Neuronal stem cell (in vitro differentiated cells): ENCODE results near the gene GBE1.
A peak's percentile ranks its signal among the peaks of the same experiment; 100 is the strongest.

Experiments
- DNase-seq: peaks from one replicate; pipeline ENCODE4 v3.0.0-alpha.2; 2013; ENCODE audit warnings: low spot score
- H2AFZ ChIP-seq: one replicate; pipeline ENCODE4 v1.6.1; 2013; ENCODE audit warnings: mild to moderate bottlenecking, low read length, inconsistent platforms
- H2AK5ac ChIP-seq: 2 replicates; pipeline ENCODE4 v1.6.1; 2013; ENCODE audit warnings: low read depth, mild to moderate bottlenecking, inconsistent platforms, low read length, moderate library complexity, mixed read lengths
- H2BK120ac ChIP-seq: 2 replicates; pipeline ENCODE4 v1.6.1; 2013; ENCODE audit warnings: low read depth, mild to moderate bottlenecking, inconsistent platforms, low read length, moderate library complexity, mixed read lengths
- H2BK12ac ChIP-seq: one replicate; pipeline ENCODE4 v1.6.1; 2013; ENCODE audit warnings: low read length, inconsistent platforms
- H2BK15ac ChIP-seq: 2 replicates; pipeline ENCODE4 v1.6.1; 2013; ENCODE audit warnings: mild to moderate bottlenecking, low read length, inconsistent platforms, mixed read lengths
- H2BK5ac ChIP-seq: one replicate; pipeline ENCODE4 v1.6.1; 2013; ENCODE audit warnings: inconsistent platforms, mild to moderate bottlenecking, low read length, moderate library complexity
- H3K14ac ChIP-seq: one replicate; pipeline ENCODE4 v1.6.1; 2013; ENCODE audit warnings: low read length, inconsistent platforms
- H3K18ac ChIP-seq: 2 replicates; pipeline ENCODE4 v1.6.1; 2013; ENCODE audit warnings: low read length, inconsistent platforms
- H3K23ac ChIP-seq: 2 replicates; pipeline ENCODE4 v1.6.1; 2013; ENCODE audit warnings: low read depth, mild to moderate bottlenecking, mixed read lengths, low read length, inconsistent platforms; ENCODE audit not compliant: poor library complexity
- H3K27ac ChIP-seq: replicated peaks from 3 replicates; pipeline ENCODE4 v1.5.1; 2013; ENCODE audit warnings: low read length, inconsistent platforms
- H3K27me3 ChIP-seq, 3 experiments: 2 replicates each; pipeline ENCODE4 v1.6.1; 2013; ENCODE audit warnings: low read length in 3 of 3, mild to moderate bottlenecking in 2 of 3, inconsistent platforms in 1 of 3, low read depth in 1 of 3, mixed read lengths in 1 of 3, moderate library complexity in 1 of 3; ENCODE audit not compliant: control insufficient read depth in 3 of 3, insufficient read depth in 3 of 3
- H3K36me3 ChIP-seq, 2 donors: replicated peaks in 1 of 2; 2 replicates each; pipeline ENCODE4 v1.6.1; 2013; ENCODE audit warnings: low read length in 2 of 2; ENCODE audit not compliant: control insufficient read depth in 2 of 2, insufficient read depth in 2 of 2
- H3K4ac ChIP-seq: 2 replicates; pipeline ENCODE4 v1.6.1; 2013; ENCODE audit warnings: inconsistent platforms, mild to moderate bottlenecking, low read length, moderate library complexity
- H3K4me1 ChIP-seq, 2 donors: 1 replicate in 1 of 2; 2 replicates in 1 of 2; pipeline ENCODE4 v1.6.1; 2013; ENCODE audit warnings: low read length in 2 of 2, low read depth in 1 of 2; ENCODE audit not compliant: control insufficient read depth in 2 of 2, insufficient read depth in 1 of 2
- H3K4me2 ChIP-seq: one replicate; pipeline ENCODE4 v1.6.1; 2013; ENCODE audit warnings: mild to moderate bottlenecking, low read length, inconsistent platforms; ENCODE audit not compliant: insufficient read depth, poor library complexity, severe bottlenecking
- H3K4me3 ChIP-seq, 2 donors: 2 replicates each; pipeline ENCODE4 v1.5.1; 2013; ENCODE audit warnings: low read length in 2 of 2, mild to moderate bottlenecking in 2 of 2, inconsistent platforms in 1 of 2, moderate library complexity in 1 of 2
- H3K79me1 ChIP-seq: one replicate; pipeline ENCODE4 v1.6.1; 2013; ENCODE audit warnings: low read depth, mild to moderate bottlenecking, inconsistent platforms, low read length, moderate library complexity
- H3K9ac ChIP-seq: one replicate; pipeline ENCODE4 v1.6.1; 2013; ENCODE audit warnings: mild to moderate bottlenecking, low read depth, low read length, inconsistent platforms; ENCODE audit not compliant: poor library complexity
- H3K9me3 ChIP-seq, 2 donors: replicated peaks in 1 of 2; 2 replicates each; pipeline versions ENCODE3 to v1.6.1; 2013; ENCODE audit warnings: low read length in 2 of 2, mild to moderate bottlenecking in 2 of 2, inconsistent platforms in 1 of 2, low read depth in 1 of 2, mixed read lengths in 1 of 2, moderate library complexity in 1 of 2; ENCODE audit not compliant: control insufficient read depth in 2 of 2, insufficient read depth in 1 of 2
- H4K8ac ChIP-seq: one replicate; pipeline ENCODE4 v1.6.1; 2013; ENCODE audit warnings: low read depth, mild to moderate bottlenecking, inconsistent platforms, low read length, moderate library complexity
- H4K91ac ChIP-seq: one replicate; pipeline ENCODE4 v1.6.1; 2013; ENCODE audit warnings: low read length, low read depth, mild to moderate bottlenecking, inconsistent platforms; ENCODE audit not compliant: poor library complexity
- WGBS, 2 donors: extraction: QIAGEN DNeasy Blood & Tissue Kit; methylation state at CpG; one replicate each; pipeline ENCODE4 v1.1.7; 2013; ENCODE audit warnings: missing lambda C conversion rate in 2 of 2, mixed read lengths in 1 of 2; ENCODE audit not compliant: insufficient read length in 2 of 2, insufficient replicate concordance in 1 of 2; ENCODE audit errors: extremely low coverage in 2 of 2; 5-methylcytosine and 5-hydroxymethylcytosine counted together

The GBE1 gene

DNA sequence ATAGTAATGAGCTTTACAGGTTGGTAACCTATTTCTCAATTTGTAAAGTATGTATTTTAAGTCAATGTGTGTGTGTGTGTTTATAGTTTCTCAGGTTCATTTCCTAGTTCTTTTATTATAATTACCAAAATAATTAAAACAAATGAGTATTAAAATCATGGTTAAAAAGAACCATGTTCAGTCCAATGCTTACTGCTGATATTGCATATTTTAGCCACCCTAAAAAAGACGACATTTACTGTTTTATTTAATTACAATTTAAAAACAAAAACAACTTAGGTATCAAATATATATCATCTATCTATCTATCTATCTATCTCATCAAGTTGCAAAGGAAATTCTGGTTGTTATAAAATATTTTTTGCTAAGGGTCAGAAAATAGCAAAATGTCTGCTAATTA, 203.3 kb downstream of the GBE1 start:
- Histone ChIP-seq H2BK12ac (no peak overlapping the region), H2BK120ac (no peak overlapping the region), H3K18ac (no peak overlapping the region), H2AFZ (no peak overlapping the region), H3K27me3 (no peaks in the 10 kb centered on the region), H3K9me3 (no peaks in the 10 kb centered on the region), H3K14ac (no peak overlapping the region), H3K9ac (no peak overlapping the region), H3K4me2 (no peak overlapping the region), H3K79me1 (no peaks in the 10 kb centered on the region), H3K36me3 (no peaks in the 10 kb centered on the region), H3K4me3 (no peak overlapping the region), H2AK5ac (no peak overlapping the region), H3K4ac (no peak overlapping the region), H2BK5ac (no peak overlapping the region), H4K8ac (no peak overlapping the region), H3K4me1 (peaks cover 0 to 2% of the 10 kb centered on the region in 2 donors), H4K91ac (no peak overlapping the region), H3K27ac (no peak overlapping the region), H3K23ac (no peak overlapping the region), H2BK15ac (no peak overlapping the region)
- WGBS, 2 donors: no CpG with 5 or more reads among the region's 1 CpG
- no peak for DNase-seq

DNA sequence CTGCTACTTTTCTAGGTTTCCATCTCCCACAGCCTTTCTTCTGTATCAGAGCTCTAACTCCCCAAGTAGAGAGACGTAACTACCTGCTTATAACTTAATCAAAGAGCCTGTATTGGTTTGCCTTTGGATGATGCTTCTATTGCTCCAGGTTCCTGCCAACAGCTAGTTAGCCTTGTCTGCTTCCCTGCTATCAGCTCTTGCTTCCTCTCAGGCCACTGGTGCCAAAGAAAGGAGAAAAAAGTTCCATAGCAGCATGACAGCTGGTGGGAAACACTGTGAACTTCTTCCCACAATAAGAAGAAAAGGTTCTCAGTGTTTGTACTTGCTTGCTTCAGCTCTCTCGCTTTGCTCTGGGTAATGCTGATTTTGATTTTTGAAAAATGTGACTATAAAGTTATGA, 206.6 kb downstream of the GBE1 start:
- Histone ChIP-seq H3K27me3 (no peaks in the 10 kb centered on the region), H3K4me2 (no peak overlapping the region), H3K79me1 (no peaks in the 10 kb centered on the region), H3K4me1 (peaks cover 0 to 2% of the 10 kb centered on the region in 2 donors), H3K14ac (no peak overlapping the region), H4K91ac (no peak overlapping the region), H3K18ac (no peak overlapping the region), H3K36me3 (no peaks in the 10 kb centered on the region), H3K4ac (no peak overlapping the region), H2AFZ (peak overlapping the region; percentile 39), H2AK5ac (no peak overlapping the region), H2BK120ac (no peak overlapping the region), H2BK15ac (no peak overlapping the region), H2BK12ac (no peak overlapping the region), H3K27ac (no peak overlapping the region), H3K9ac (no peak overlapping the region), H2BK5ac (no peak overlapping the region), H3K23ac (no peak overlapping the region), H3K9me3 (no peaks in the 10 kb centered on the region), H4K8ac (no peak overlapping the region), H3K4me3 (no peak overlapping the region)
- DNase-seq: no peak
- no CpG with 5 or more reads among the region's 2 CpGs for WGBS, 2 donors

DNA sequence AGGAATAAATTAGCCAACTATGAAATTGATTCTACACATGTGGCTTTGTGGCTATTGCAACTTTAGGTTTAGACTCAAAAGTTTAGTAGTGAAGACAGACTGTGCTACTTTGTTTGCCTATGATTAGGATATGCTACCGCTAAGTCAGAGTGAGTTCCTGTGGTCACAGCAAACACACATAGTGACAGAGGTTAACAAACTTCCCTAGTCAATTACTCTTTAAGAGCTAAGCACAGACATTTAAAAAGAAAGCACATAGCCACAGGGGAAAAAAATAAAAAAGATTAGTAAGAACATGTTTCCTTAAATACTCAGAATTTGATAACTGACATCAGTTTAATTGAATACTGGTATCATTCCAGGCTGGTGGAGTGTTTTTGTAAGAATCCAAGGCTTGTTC, 207.1 kb downstream of the GBE1 start:
- Histone ChIP-seq H3K36me3 (no peaks in the 10 kb centered on the region), H3K9ac (no peak overlapping the region), H3K4me2 (no peak overlapping the region), H3K18ac (no peak overlapping the region), H2BK5ac (no peak overlapping the region), H3K27me3 (no peaks in the 10 kb centered on the region), H3K27ac (no peak overlapping the region), H3K79me1 (no peaks in the 10 kb centered on the region), H2BK12ac (no peak overlapping the region), H4K8ac (no peak overlapping the region), H4K91ac (no peak overlapping the region), H3K4me1 (peaks cover 0 to 2% of the 10 kb centered on the region in 2 donors), H2AK5ac (no peak overlapping the region), H3K4me3 (no peak overlapping the region), H3K9me3 (peaks cover 0 to under 1% of the 10 kb centered on the region in 2 donors), H2AFZ (peak overlapping the region; percentile 39), H3K23ac (no peak overlapping the region), H3K14ac (no peak overlapping the region), H2BK120ac (no peak overlapping the region), H2BK15ac (no peak overlapping the region), H3K4ac (no peak overlapping the region)
- WGBS, 2 donors: no CpG with 5 or more reads among the region's 1 CpG
- no peak for DNase-seq

DNA sequence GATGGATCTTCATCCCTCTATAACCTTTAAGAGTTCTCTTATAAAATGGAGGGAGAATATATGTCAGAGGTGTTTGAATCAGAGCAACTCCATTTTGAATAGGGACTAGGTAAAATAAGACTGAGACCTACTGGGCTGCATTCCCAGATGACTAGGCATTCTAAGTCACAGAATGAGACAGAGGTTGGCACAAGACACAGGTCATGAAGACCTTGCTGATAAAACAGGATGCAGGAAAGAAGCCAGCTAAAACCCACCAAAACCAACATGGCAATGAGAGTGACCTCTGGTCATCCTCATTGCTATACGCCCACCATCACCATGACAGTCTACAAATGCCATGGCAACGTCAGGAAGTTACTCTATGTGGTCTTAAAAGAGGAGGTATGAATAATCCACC, 211.0 kb downstream of the GBE1 start:
- WGBS, 2 donors: no CpG with 5 or more reads among the region's 2 CpGs
- Histone ChIP-seq H3K4ac (no peak overlapping the region), H3K9me3 (peaks cover 3 to 17% of the 10 kb centered on the region in 2 donors), H3K27ac (no peak overlapping the region), H3K27me3 (no peaks in the 10 kb centered on the region), H2BK120ac (no peak overlapping the region), H2BK15ac (no peak overlapping the region), H3K4me1 (peaks cover 0 to 2% of the 10 kb centered on the region in 2 donors), H4K8ac (no peak overlapping the region), H3K14ac (no peak overlapping the region), H3K18ac (no peak overlapping the region), H4K91ac (no peak overlapping the region), H3K4me2 (no peak overlapping the region), H2AK5ac (no peak overlapping the region), H3K36me3 (no peaks in the 10 kb centered on the region), H3K23ac (no peak overlapping the region), H3K9ac (no peak overlapping the region), H3K4me3 (no peak overlapping the region), H2BK5ac (no peak overlapping the region), H2BK12ac (no peak overlapping the region), H2AFZ (no peak overlapping the region), H3K79me1 (no peaks in the 10 kb centered on the region)
- DNase-seq: no peak
